GM12891 (cell line): Measurements from ENCODE around the gene MTMR4.

Source experiments
- POLR2A ChIP-seq: IDR thresholded peaks from 2 replicates; pipeline ENCODE4 v1.6.1; 2011; ENCODE audit warnings: low read depth, low read length, control low read depth
- POLR2AphosphoS5 ChIP-seq: IDR thresholded peaks from 2 replicates; pipeline ENCODE4 v1.6.1; 2011; ENCODE audit warnings: low read depth, low read length, control low read depth
- SPI1 ChIP-seq: IDR thresholded peaks from 2 replicates; pipeline ENCODE4 v1.6.1; 2011; ENCODE audit warnings: low read depth, low read length, control low read depth
- TAF1 ChIP-seq: IDR thresholded peaks from 2 replicates; pipeline ENCODE4 v1.6.1; 2011; ENCODE audit warnings: low read depth, low read length, control low read depth

- no peak for TF ChIP-seq POLR2A
- no peak for TF ChIP-seq TAF1
- TF ChIP-seq POLR2AphosphoS5, result no peak
- no peak for TF ChIP-seq SPI1
Measured at GRCh38 chr17:58527306-58527705, 12.9 kb upstream of the MTMR4 start.
